GM23338 (cell line): ENCODE results near the gene UQCR11. TPM values are rescaled to one million over a fixed set of nuclear protein-coding genes. Genes with fewer than 3 reads are reported as not detected.

Experiments
- ATAC-seq: fragments of 200-7000 bp; cut with Tn5 transposase; 3 replicates; pipeline ENCODE4 v1.9.1; 2020
- DNase-seq: peaks from one replicate; pipeline ENCODE4 v3.0.0-alpha.2; 2015; ENCODE audit warnings: low spot score
- H2AFZ ChIP-seq: fragments of 200-600 bp; sonication (generic); 2 replicates; pipeline ENCODE4 v1.8.0; 2016; ENCODE audit warnings: antibody characterized with exemption, mild to moderate bottlenecking, moderate library complexity
- H3F3A ChIP-seq: fragments of 200-600 bp; sonication (generic); replicated peaks from 2 replicates; pipeline ENCODE4 v1.8.0; 2017; ENCODE audit warnings: antibody characterized with exemption, mixed run types, low read depth
- H3K27ac ChIP-seq: fragments of 200-600 bp; sonication (generic); 2 replicates; pipeline ENCODE4 v1.6.1; 2016; ENCODE audit warnings: low read depth
- H3K27me3 ChIP-seq: fragments of 200-600 bp; sonication (generic); 2 replicates; pipeline ENCODE4 v1.8.0; 2016; ENCODE audit warnings: mild to moderate bottlenecking, mixed run types, moderate library complexity; ENCODE audit not compliant: insufficient read depth
- H3K36me3 ChIP-seq: fragments of 200-600 bp; sonication (generic); 2 replicates; pipeline ENCODE4 v1.8.0; 2016; ENCODE audit warnings: mild to moderate bottlenecking; ENCODE audit not compliant: insufficient read depth
- H3K4me1 ChIP-seq: fragments of 200-600 bp; sonication (generic); 2 replicates; pipeline ENCODE4 v1.8.0; 2016; ENCODE audit warnings: mild to moderate bottlenecking, moderate library complexity; ENCODE audit not compliant: insufficient read depth
- H3K4me2 ChIP-seq: fragments of 200-600 bp; sonication (generic); 2 replicates; pipeline ENCODE4 v1.7.1; 2017; ENCODE audit warnings: mixed run types
- H3K4me3 ChIP-seq: fragments of 200-600 bp; sonication (generic); 2 replicates; pipeline ENCODE4 v1.6.1; 2016; ENCODE audit warnings: mixed run types
- H3K79me2 ChIP-seq: fragments of 200-600 bp; sonication (generic); replicated peaks from 2 replicates; pipeline ENCODE4 v1.8.0; 2017; ENCODE audit warnings: mild to moderate bottlenecking; ENCODE audit not compliant: insufficient read depth
- H3K9me2 ChIP-seq: fragments of 200-600 bp; sonication (generic); 2 replicates; pipeline ENCODE4 v1.8.0; 2017; ENCODE audit not compliant: insufficient read depth
- H4K20me1 ChIP-seq: fragments of 200-600 bp; sonication (generic); replicated peaks from 2 replicates; pipeline ENCODE4 v1.8.0; 2017; ENCODE audit warnings: mild to moderate bottlenecking; ENCODE audit not compliant: insufficient read depth
- H3K27ac Mint-ChIP-seq: 2 replicates; pipeline ENCODE4 v1.8.0; 2020; ENCODE audit warnings: inconsistent platforms, mild to moderate bottlenecking, moderate library complexity, mixed read lengths
- H3K27me3 Mint-ChIP-seq: 3 replicates; pipeline ENCODE4 v1.8.0; 2022; ENCODE audit warnings: low read depth, mild to moderate bottlenecking, moderate library complexity, mixed read lengths, inconsistent platforms; ENCODE audit not compliant: insufficient read depth, poor library complexity
- H3K36me3 Mint-ChIP-seq: 3 replicates; pipeline ENCODE4 v1.8.0; 2021; ENCODE audit warnings: low read depth, mild to moderate bottlenecking, inconsistent platforms, moderate library complexity, mixed read lengths
- H3K4me1 Mint-ChIP-seq: 3 replicates; pipeline ENCODE4 v1.8.0; 2020; ENCODE audit warnings: mild to moderate bottlenecking, inconsistent platforms, mixed read lengths
- H3K4me3 Mint-ChIP-seq: 3 replicates; pipeline ENCODE4 v1.8.0; 2021; ENCODE audit warnings: moderate library complexity, mild to moderate bottlenecking, inconsistent platforms, mixed read lengths
- H3K9me3 Mint-ChIP-seq: 3 replicates; pipeline ENCODE4 v1.8.0; 2020; ENCODE audit warnings: moderate library complexity, mild to moderate bottlenecking, inconsistent platforms, mixed read lengths
- CREB1 ChIP-seq: fragments of 250-450 bp; sonication (Bioruptor Pico); IDR thresholded peaks from 2 replicates; pipeline ENCODE4 v1.5.0; 2020; ENCODE audit warnings: low read depth, mild to moderate bottlenecking, moderate library complexity
- CTCF ChIP-seq, 2 experiments: fragments of 200-600 bp in 1 of 2; sonication (generic) in 1 of 2; conservative IDR thresholded peaks; 2 replicates each; pipeline versions ENCODE4 v1.5.1 to v1.6.1; 2016 to 2017; ENCODE audit warnings: antibody characterized with exemption in 2 of 2, low read depth in 2 of 2, mild to moderate bottlenecking in 2 of 2, moderate library complexity in 1 of 2
- ETS1 ChIP-seq: IDR thresholded peaks from 2 replicates; pipeline ENCODE4 v1.6.1; 2016; ENCODE audit warnings: antibody characterized with exemption
- EZH2 ChIP-seq: fragments of 200-600 bp; sonication (generic); IDR thresholded peaks from one replicate; pipeline ENCODE4 v1.8.0; 2017; ENCODE audit warnings: antibody characterized with exemption, mild to moderate bottlenecking, low read depth; ENCODE audit not compliant: unreplicated experiment
- EZH2phosphoT487 ChIP-seq: fragments of 200-600 bp; sonication (generic); IDR thresholded peaks from one replicate; pipeline ENCODE4 v1.8.1; 2018; ENCODE audit warnings: antibody characterized with exemption; ENCODE audit not compliant: unreplicated experiment
- JUNB ChIP-seq: IDR thresholded peaks from one replicate; pipeline ENCODE4 v1.6.1; 2016; ENCODE audit warnings: antibody characterized with exemption; ENCODE audit not compliant: unreplicated experiment
- NANOG ChIP-seq: IDR thresholded peaks from 2 replicates; pipeline ENCODE4 v1.6.1; 2016; ENCODE audit warnings: antibody characterized with exemption, borderline replicate concordance
- POLR2AphosphoS5 ChIP-seq: IDR thresholded peaks from 2 replicates; pipeline ENCODE4 v1.6.1; 2016; ENCODE audit warnings: antibody characterized with exemption, low read depth
- REST ChIP-seq: IDR thresholded peaks from one replicate; pipeline ENCODE4 v1.6.1; 2018; ENCODE audit warnings: antibody characterized with exemption; ENCODE audit not compliant: unreplicated experiment
- STAT1 ChIP-seq: IDR thresholded peaks from one replicate; pipeline ENCODE4 v1.6.1; 2016; ENCODE audit warnings: antibody characterized with exemption; ENCODE audit not compliant: unreplicated experiment
- ZNF114 ChIP-seq: fragments of 250-450 bp; sonication (Bioruptor Pico); IDR thresholded peaks from 2 replicates; pipeline ENCODE4 v1.5.0; 2020; ENCODE audit warnings: mild to moderate bottlenecking, moderate library complexity
- ZNF331 ChIP-seq: fragments of 250-450 bp; sonication (Bioruptor Pico); IDR thresholded peaks from 2 replicates; pipeline ENCODE4 v1.5.0; 2020; ENCODE audit warnings: low read depth, mild to moderate bottlenecking, moderate library complexity
- ZNF462 ChIP-seq: fragments of 250-450 bp; sonication (Bioruptor Pico); IDR thresholded peaks from 2 replicates; pipeline ENCODE4 v1.5.0; 2020; ENCODE audit warnings: mild to moderate bottlenecking, moderate library complexity
- polyA plus RNA-seq: library from polyadenylated mRNA; unstranded; fragments of >200 nt; fragmentation: Nextera tagmentation; extraction: Ambion mirVana; gene quantifications from 2 replicates; pipeline ENCODE4 v1.2.1, GENCODE V29; 2016
- total RNA-seq: library from RNA; depleted of rRNA; stranded (reverse); fragments of >200 nt; shearing (Covaris generic); gene quantifications from 2 replicates; pipeline ENCODE4 v1.2.3, GENCODE V29; 2014

The UQCR11 gene
- total and polyA plus RNA-seq, 2 experiments from 2014 or later = 46.4 to 413 TPM

- TF ChIP-seq REST (no peak), JUNB (no peak), ZNF114 (CRISPR knock-in tag) (no peak), EZH2 (no peak), EZH2phosphoT487 (no peak), ETS1 (no peak), CTCF (conservative IDR thresholded peaks at IDR 0.05; ENCODE audit: low read depth in 2 of 2) (no peak), STAT1 (no peak), NANOG (no peak), POLR2AphosphoS5 (no peak), ZNF462 (CRISPR knock-in tag) (no peak), CREB1 (no peak), ZNF331 (CRISPR knock-in tag) (no peak)
- no peak overlapping the region for H3K27ac ChIP-seq
- peaks cover 38% of the 10 kb centered on the region for H4K20me1 ChIP-seq
- H3K4me2 ChIP-seq = no peak overlapping the region
- ATAC-seq (no peak), DNase-seq (no peak)
- H3K27ac Mint-ChIP-seq = no peak overlapping the region
- H3K27me3 Mint-ChIP-seq = peaks cover 7% of the 10 kb centered on the region
- no peak overlapping the region for H3K4me3 ChIP-seq
- peaks cover 54% of the 10 kb centered on the region for H3K79me2 ChIP-seq
- no peak overlapping the region for H3K4me3 Mint-ChIP-seq
- H3K4me1 ChIP-seq = no peaks in the 10 kb centered on the region; the same call in 1 of the 2 replicates
- H3K9me3 Mint-ChIP-seq = no peaks in the 10 kb centered on the region; the same call in 2 of the 3 replicates
- H2AFZ ChIP-seq = no peak overlapping the region
- peaks cover 3% of the 10 kb centered on the region; the same call in 1 of the 2 replicates for H3K36me3 ChIP-seq
- peaks cover 20% of the 10 kb centered on the region; the same call in 2 of the 3 replicates for H3K36me3 Mint-ChIP-seq
- H3K4me1 Mint-ChIP-seq = no peaks in the 10 kb centered on the region
- H3F3A ChIP-seq = peaks cover 6% of the 10 kb centered on the region; the same call in 1 of the 2 replicates
- H3K9me2 ChIP-seq = no peaks in the 10 kb centered on the region
- H3K27me3 ChIP-seq = no peaks in the 10 kb centered on the region
Observed at GRCh38 chr19:1558552-1558951, 46.7 kb downstream of the UQCR11 start.
